ENCODE data around the gene RAB40B. TPM values are rescaled to one million over a fixed set of nuclear protein-coding genes. Genes with fewer than 3 reads are reported as not detected.

Gene RAB40B
- total RNA-seq, 1 experiment from 2014 or later = 22.1 TPM

DNA sequence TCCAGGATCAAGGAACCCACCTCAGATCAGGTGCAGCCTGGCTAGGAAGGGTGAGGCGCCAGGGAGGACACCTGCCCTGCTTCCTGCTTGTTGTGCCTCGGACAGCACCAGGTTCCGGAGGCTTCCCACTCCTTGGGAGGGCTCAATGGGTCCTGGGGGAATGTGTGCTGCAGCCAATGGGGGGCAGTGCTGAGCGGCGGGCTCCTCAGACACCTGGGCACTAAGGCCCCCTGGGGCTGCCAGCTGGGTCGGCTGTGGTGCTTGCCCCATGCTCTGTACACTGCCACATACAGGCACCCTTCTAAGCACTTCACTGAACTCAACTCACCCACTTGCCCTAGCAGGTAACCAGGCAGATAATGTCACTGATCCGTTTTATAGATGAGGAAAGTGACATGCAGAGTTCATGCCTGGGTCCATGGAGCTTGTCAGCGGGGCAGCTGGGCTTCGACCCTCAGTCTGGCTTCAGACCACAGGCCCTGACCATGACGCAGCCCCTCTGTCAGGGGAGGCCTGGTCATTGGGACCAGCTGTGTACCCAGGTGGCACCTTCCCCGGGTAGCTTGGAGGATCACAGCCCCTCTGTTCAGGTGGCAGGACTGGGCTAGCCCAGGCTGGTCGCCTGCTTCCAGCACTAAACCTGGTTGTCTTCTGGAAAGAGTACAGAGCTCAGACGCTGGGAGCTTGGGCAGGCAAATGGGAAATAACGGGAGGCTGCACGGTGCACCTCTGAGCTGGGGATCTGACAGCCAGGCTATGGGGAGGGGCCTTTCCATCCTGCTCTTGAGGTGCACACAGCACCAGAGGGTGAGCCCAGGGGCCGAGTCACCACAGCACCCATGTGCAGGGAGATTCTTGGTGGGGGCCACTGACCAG lies 45.1 kb upstream of the RAB40B start:
- Histone ChIP-seq H3K4me3 (replicated peaks in 1 of 2; ENCODE audit: low read depth in 1 of 2, low read length in 2 of 2) (no peak overlapping the region), H3K9me2 (ENCODE audit: insufficient read depth) (no peaks in the 10 kb centered on the region), H3K36me3 (ENCODE audit: control insufficient read depth in 1 of 2, insufficient read depth in 2 of 2, low read length in 2 of 2) (peaks cover 0 to 5% of the 10 kb centered on the region in 2 experiments; a peak in 1 of 4 replicates), H3K79me2 (ENCODE audit: insufficient read depth, low read length) (no peaks in the 10 kb centered on the region), H3K27me3 (ENCODE audit: insufficient read depth, low read length) (no peaks in the 10 kb centered on the region), H2AFZ (ENCODE audit: low read depth, low read length, poor library complexity, severe bottlenecking) (no peak overlapping the region), H3K4me2 (ENCODE audit: low read length) (no peak overlapping the region), H3K4me1 (ENCODE audit: control insufficient read depth in 1 of 2, insufficient read depth in 2 of 2, low read length in 2 of 2) (no peaks in the 10 kb centered on the region), H3K27ac (ENCODE audit: low read depth, low read length) (no peak overlapping the region), H3K9me3 (ENCODE audit: control insufficient read depth in 1 of 2, insufficient read depth in 1 of 2, low read depth in 1 of 2, low read length in 2 of 2) (peaks cover 17 to 27% of the 10 kb centered on the region in 2 experiments; a peak in 3 of 4 replicates), H4K20me1 (ENCODE audit: insufficient read depth) (no peaks in the 10 kb centered on the region), H3K9ac (ENCODE audit: low read length) (no peak overlapping the region)
- intact Hi-C loops (cut with micrococcal nuclease) = no loop called here
- BruUV-seq (replicated peaks) = no TSS peak
- peak; percentile 11; the same call in 1 of the 2 replicates for ATAC-seq
- ChIA-PET POLR2A (no interaction called here), RAD21 (ENCODE audit: low non-redundant PET in 1 of 2, low total read pairs in 2 of 2, uncharacterized antibody in 2 of 2, unreplicated experiment in 2 of 2) (no interaction called here), CTCF (no interaction called here)
- no peak for TF ChIP-seq ZNF274 (IDR thresholded peaks at IDR 0.05; ENCODE audit: low read depth, low read length)
- TF ChIP-seq POLR2A (IDR thresholded peaks at IDR 0.05; ENCODE audit: borderline replicate concordance, extremely low read depth, insufficient read depth, insufficient read length) = no peak
- TF ChIP-seq ELF1 (IDR thresholded peaks at IDR 0.05; ENCODE audit: borderline replicate concordance, low read depth) = no peak
- peak in 1 of 3 experiments; percentile 18; a peak in 1 of 6 replicates for TF ChIP-seq CTCF (IDR thresholded peaks at IDR 0.05 in 2 of 3, conservative IDR thresholded peaks at IDR 0.05 in 1 of 3; ENCODE audit: borderline replicate concordance in 1 of 3, insufficient read depth in 1 of 3, low read depth in 2 of 3, low read length in 2 of 3)
- TF ChIP-seq, protein P1, sequence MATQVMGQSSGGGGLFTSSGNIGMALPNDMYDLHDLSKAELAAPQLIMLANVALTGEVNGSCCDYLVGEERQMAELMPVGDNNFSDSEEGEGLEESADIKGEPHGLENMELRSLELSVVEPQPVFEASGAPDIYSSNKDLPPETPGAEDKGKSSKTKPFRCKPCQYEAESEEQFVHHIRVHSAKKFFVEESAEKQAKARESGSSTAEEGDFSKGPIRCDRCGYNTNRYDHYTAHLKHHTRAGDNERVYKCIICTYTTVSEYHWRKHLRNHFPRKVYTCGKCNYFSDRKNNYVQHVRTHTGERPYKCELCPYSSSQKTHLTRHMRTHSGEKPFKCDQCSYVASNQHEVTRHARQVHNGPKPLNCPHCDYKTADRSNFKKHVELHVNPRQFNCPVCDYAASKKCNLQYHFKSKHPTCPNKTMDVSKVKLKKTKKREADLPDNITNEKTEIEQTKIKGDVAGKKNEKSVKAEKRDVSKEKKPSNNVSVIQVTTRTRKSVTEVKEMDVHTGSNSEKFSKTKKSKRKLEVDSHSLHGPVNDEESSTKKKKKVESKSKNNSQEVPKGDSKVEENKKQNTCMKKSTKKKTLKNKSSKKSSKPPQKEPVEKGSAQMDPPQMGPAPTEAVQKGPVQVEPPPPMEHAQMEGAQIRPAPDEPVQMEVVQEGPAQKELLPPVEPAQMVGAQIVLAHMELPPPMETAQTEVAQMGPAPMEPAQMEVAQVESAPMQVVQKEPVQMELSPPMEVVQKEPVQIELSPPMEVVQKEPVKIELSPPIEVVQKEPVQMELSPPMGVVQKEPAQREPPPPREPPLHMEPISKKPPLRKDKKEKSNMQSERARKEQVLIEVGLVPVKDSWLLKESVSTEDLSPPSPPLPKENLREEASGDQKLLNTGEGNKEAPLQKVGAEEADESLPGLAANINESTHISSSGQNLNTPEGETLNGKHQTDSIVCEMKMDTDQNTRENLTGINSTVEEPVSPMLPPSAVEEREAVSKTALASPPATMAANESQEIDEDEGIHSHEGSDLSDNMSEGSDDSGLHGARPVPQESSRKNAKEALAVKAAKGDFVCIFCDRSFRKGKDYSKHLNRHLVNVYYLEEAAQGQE (IDR thresholded peaks at IDR 0.05; ENCODE audit: low read depth) = no peak
- no peak for DNase-seq (ENCODE audit: low read depth, low spot score)
